ENCODE results near the gene TPT1.
"Not testable (repeated sequence)": the region's sequence is repeated elsewhere in the genome, so short reads cannot be mapped to it uniquely, and the experiment has no call there.

The TPT1 gene

GRCh38 chr13:45365558-45365885, 24.5 kb upstream of the TPT1 start:
- DNase-seq, result no peak

GRCh38 chr13:45364876-45365557, 24.0 kb upstream of the TPT1 start:
- DNase-seq, result no peak

- DNase-seq, result no peak
Measured at GRCh38 chr13:45362939-45363338, 22.0 kb upstream of the TPT1 start.

- DNase-seq, result no peak
Measured at GRCh38 chr13:45361596-45362206, 20.7 kb upstream of the TPT1 start.

- DNase-seq, result no peak
Measured at GRCh38 chr13:45356966-45357672, 16.1 kb upstream of the TPT1 start.

GRCh38 chr13:45353895-45354294, 12.9 kb upstream of the TPT1 start:
- DNase-seq, result no peak

GRCh38 chr13:45352031-45352430, 11.0 kb upstream of the TPT1 start:
- no peak for DNase-seq

GRCh38 chr13:45350152-45350551, 9.2 kb upstream of the TPT1 start:
- DNase-seq, result no peak

- no peak for DNase-seq
Measured at GRCh38 chr13:45349438-45349837, 8.5 kb upstream of the TPT1 start.

GRCh38 chr13:45344064-45344463, 3.1 kb upstream of the TPT1 start:
- not testable (repeated sequence) for DNase-seq

- DNase-seq, result not testable (repeated sequence)
Measured at GRCh38 chr13:45343102-45343501, 2.1 kb upstream of the TPT1 start.

GRCh38 chr13:45342668-45343067, 1.7 kb upstream of the TPT1 start:
- not testable (repeated sequence) for DNase-seq

GRCh38 chr13:45341799-45342500, 967 bp upstream of the TPT1 start:
- DNase-seq, result no peak

GRCh38 chr13:45340422-45341033, 455 bp downstream of the TPT1 start:
- peak; percentile 5 for DNase-seq

GRCh38 chr13:45339867-45340266, 1.1 kb downstream of the TPT1 start:
- no peak for DNase-seq

- DNase-seq, result no peak
Measured at GRCh38 chr13:45339399-45339798, 1.6 kb downstream of the TPT1 start.

- no peak for DNase-seq
Measured at GRCh38 chr13:45337803-45338202, 3.2 kb downstream of the TPT1 start.

- no peak for DNase-seq
Measured at GRCh38 chr13:45337395-45337794, 3.6 kb downstream of the TPT1 start.

- DNase-seq, result no peak
Measured at GRCh38 chr13:45336025-45336800, 4.8 kb downstream of the TPT1 start.

- DNase-seq, result no peak
Measured at GRCh38 chr13:45335397-45336024, 5.5 kb downstream of the TPT1 start.

GRCh38 chr13:45333977-45334922, 6.7 kb downstream of the TPT1 start:
- no peak for DNase-seq
